K562 (cell line): ENCODE results near the gene RBM12. TPM values are rescaled to one million over a fixed set of nuclear protein-coding genes. Genes with fewer than 3 reads are reported as not detected.

ENCODE experiments used
- CBFA2T3 ChIP-seq: fragments of 450-650 bp; IDR thresholded peaks from 2 replicates; pipeline ENCODE4 v1.6.1; 2017
- CCNT2 ChIP-seq: IDR thresholded peaks from 2 replicates; pipeline ENCODE4 v1.6.1; 2011; ENCODE audit warnings: borderline replicate concordance, low read depth, mild to moderate bottlenecking, moderate library complexity, mixed read lengths, low read length; ENCODE audit not compliant: insufficient read length; ENCODE audit errors: extremely low read depth
- CEBPB ChIP-seq: fragments of 450-650 bp; IDR thresholded peaks from 2 replicates; pipeline ENCODE4 v1.6.1; 2016; ENCODE audit warnings: missing genetic modification characterization, missing compliant biosample characterization
- COPS2 ChIP-seq: fragments of 450-650 bp; conservative IDR thresholded peaks from 2 replicates; pipeline ENCODE4 v1.6.1; 2016; ENCODE audit warnings: mild to moderate bottlenecking, moderate library complexity
- CREB1 ChIP-seq, 2 experiments: sonication (generic) in 1 of 2; formaldehyde crosslinking in 1 of 2; IDR thresholded peaks; 2 replicates each; pipeline versions ENCODE4 v1.6.1 to v1.8.0; 2012 to 2022; ENCODE audit warnings: inconsistent platforms in 1 of 2, mild to moderate bottlenecking in 1 of 2, missing genetic modification reagents in 1 of 2, moderate library complexity in 1 of 2
- EHMT2 ChIP-seq: fragments of 450-650 bp; IDR thresholded peaks from 2 replicates; pipeline ENCODE4 v1.6.1; 2018; ENCODE audit warnings: antibody characterized with exemption
- HDAC1 ChIP-seq, 2 experiments: fragments of 450-650 bp; IDR thresholded peaks; 2 replicates each; pipeline ENCODE4 v1.6.1; 2016 to 2017; ENCODE audit warnings: inconsistent platforms in 1 of 2, mild to moderate bottlenecking in 1 of 2, moderate library complexity in 1 of 2
- HIVEP1 ChIP-seq: fragments of 250-450 bp; sonication (Bioruptor Pico); IDR thresholded peaks from 2 replicates; pipeline ENCODE4 v1.4.0; 2020; ENCODE audit warnings: mild to moderate bottlenecking
- HNRNPK ChIP-seq: fragments of 200-400 bp; formaldehyde crosslinking; IDR thresholded peaks from one replicate; pipeline ENCODE4 v1.6.1; 2018; ENCODE audit warnings: mild to moderate bottlenecking, low read depth, low read length; ENCODE audit not compliant: poor library complexity, severe bottlenecking
- KAT2B ChIP-seq: IDR thresholded peaks from one replicate; pipeline ENCODE4 v1.6.1; 2012; ENCODE audit warnings: low read depth, mild to moderate bottlenecking, control low read depth, inconsistent platforms, low read length, moderate library complexity
- KDM2B ChIP-seq: fragments of 250-450 bp; sonication (Bioruptor Pico); IDR thresholded peaks from 2 replicates; pipeline ENCODE4 v1.8.0; 2021; ENCODE audit warnings: mild to moderate bottlenecking, moderate library complexity
- KLF6 ChIP-seq: fragments of 250-450 bp; sonication (Bioruptor Pico); IDR thresholded peaks from 2 replicates; pipeline ENCODE4 v1.4.0; 2020; ENCODE audit warnings: mild to moderate bottlenecking, moderate library complexity, borderline replicate concordance
- MCM3 ChIP-seq: fragments of 450-650 bp; IDR thresholded peaks from 2 replicates; pipeline ENCODE4 v1.6.1; 2016
- MYBL2 ChIP-seq, 2 experiments: fragments of 450-650 bp in 1 of 2; sonication (generic) in 1 of 2; formaldehyde crosslinking in 1 of 2; IDR thresholded peaks; 2 replicates each; pipeline versions ENCODE4 v1.6.1 to v1.8.1; 2017 to 2022; ENCODE audit warnings: borderline replicate concordance in 1 of 2, inconsistent platforms in 1 of 2, low read depth in 1 of 2, mild to moderate bottlenecking in 1 of 2, missing genetic modification reagents in 1 of 2, moderate library complexity in 1 of 2
- POLR2G ChIP-seq: fragments of 200-400 bp; formaldehyde crosslinking; IDR thresholded peaks from 2 replicates; pipeline ENCODE4 v1.6.1; 2017; ENCODE audit warnings: low read depth, mild to moderate bottlenecking, antibody characterized with exemption, low read length, moderate library complexity
- PRMT5 ChIP-seq: sonication (generic); formaldehyde crosslinking; IDR thresholded peaks from 2 replicates; pipeline ENCODE4 v1.5.0; 2020; ENCODE audit warnings: missing genetic modification reagents
- PTBP1 ChIP-seq: fragments of 200-400 bp; formaldehyde crosslinking; IDR thresholded peaks from 2 replicates; pipeline ENCODE4 v1.6.1; 2017; ENCODE audit warnings: low read depth, low read length
- RBM22 ChIP-seq: fragments of 200-400 bp; formaldehyde crosslinking; IDR thresholded peaks from 2 replicates; pipeline ENCODE4 v1.6.1; 2018; ENCODE audit warnings: low read length, low read depth; ENCODE audit not compliant: poor library complexity, severe bottlenecking
- SRF ChIP-seq, 2 experiments: fragments of 250-450, 450-650 bp in 1 of 2; sonication (Bioruptor Pico) in 1 of 2; sonication (generic) in 1 of 2; formaldehyde crosslinking; IDR thresholded peaks; 2 replicates each; pipeline versions ENCODE4 v1.5.0 to v1.5.1; 2020 to 2022; ENCODE audit warnings: mild to moderate bottlenecking in 1 of 2, missing genetic modification reagents in 1 of 2
- ZKSCAN8 ChIP-seq: fragments of 200-800 bp; sonication (Bioruptor generic); IDR thresholded peaks from 2 replicates; pipeline ENCODE4 v1.6.1; 2016; ENCODE audit warnings: missing genetic modification characterization, missing compliant biosample characterization
- ZNF384 ChIP-seq: IDR thresholded peaks from 2 replicates; pipeline ENCODE4 v1.6.1; 2012; ENCODE audit warnings: low read depth, low read length, improper control_type of control experiment
- polyA plus RNA-seq, 8 experiments: library from polyadenylated mRNA; depleted of rRNA in 4 of 8; stranded (reverse) in 5 of 8; unstranded in 3 of 8; fragments of >200 nt; fragmentation: Nextera tagmentation in 2 of 8; fragmentation: Illumina TruSeq in 1 of 8; extraction: Ambion mirVana in 2 of 8; extraction: Trizol in 1 of 8; gene quantifications; 2 replicates each; pipeline versions ENCODE4 v1.2.1 to v1.2.3, GENCODE V29; 2011 to 2014; ENCODE audit warnings: inconsistent platforms in 1 of 8, missing spikeins in 1 of 8
- total RNA-seq, 7 experiments: library from RNA; depleted of rRNA in 6 of 7; stranded (reverse); fragments of >200 nt in 6 of 7; fragmentation: Illumina TruSeq in 2 of 7; extraction: Trizol in 2 of 7; gene quantifications; 2 replicates each; pipeline versions ENCODE4 v1.2.1 to v1.2.3, GENCODE V29; 2011 to 2021; ENCODE audit warnings: low replicate concordance in 1 of 7
- TF ChIP-seq, protein P1 (sequence below): IDR thresholded peaks from 2 replicates; pipeline ENCODE4 v1.6.1; 2016; ENCODE audit warnings: missing genetic modification characterization, missing compliant biosample characterization
- TF ChIP-seq, protein P2 (sequence below): sonication (generic); formaldehyde crosslinking; IDR thresholded peaks from 2 replicates; pipeline ENCODE4 v1.8.1; 2022; ENCODE audit warnings: missing genetic modification reagents
- TF ChIP-seq, protein P3 (sequence below): fragments of 450-650 bp; IDR thresholded peaks from 2 replicates; pipeline ENCODE4 v1.6.1; 2014; ENCODE audit warnings: low read depth, mild to moderate bottlenecking, moderate library complexity, borderline replicate concordance

The RBM12 gene
- total and polyA plus RNA-seq, 9 of the 15 experiments (the other 6 are each of a cell fraction or from before 2014, with no cell fraction given), result 5.0 to 162 (median 73.3) TPM

DNA sequence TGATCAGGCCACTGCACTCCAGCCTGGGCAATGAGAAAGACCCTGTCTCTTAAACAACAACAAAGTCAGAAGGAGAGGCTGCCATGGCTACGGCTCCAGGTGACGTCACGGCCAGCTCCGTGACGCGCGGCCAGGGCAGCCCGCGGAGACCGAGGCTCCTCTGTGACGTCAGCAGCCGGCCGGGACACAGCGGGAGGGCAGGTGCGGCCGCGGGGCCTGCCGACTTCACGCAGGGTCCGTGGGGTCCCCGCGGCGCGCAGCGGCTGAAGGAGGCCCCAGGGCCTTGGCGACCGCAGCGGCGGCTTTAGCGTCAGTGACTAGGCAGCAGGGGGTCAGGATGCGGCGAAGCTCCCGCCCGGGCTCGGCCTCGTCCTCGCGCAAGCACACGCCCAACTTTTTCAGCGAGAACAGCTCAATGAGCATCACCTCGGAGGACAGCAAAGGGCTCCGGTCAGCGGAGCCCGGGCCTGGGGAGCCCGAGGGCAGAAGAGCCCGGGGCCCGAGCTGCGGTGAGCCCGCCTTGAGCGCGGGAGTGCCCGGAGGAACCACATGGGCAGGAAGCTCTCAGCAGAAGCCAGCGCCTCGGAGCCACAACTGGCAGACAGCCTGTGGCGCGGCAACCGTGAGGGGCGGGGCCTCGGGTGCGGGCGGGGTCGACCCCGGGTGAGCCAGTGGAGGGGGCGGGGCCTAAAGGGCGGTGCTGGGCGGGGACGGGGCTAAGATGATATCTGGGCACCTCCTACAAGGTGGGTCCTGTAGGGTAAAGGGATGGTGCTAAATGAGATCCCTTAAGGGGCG is 48.8 kb downstream of the RBM12 start, which contains the start of gene SPAG4 (continued):
- TF ChIP-seq ZNF384 (0 out of 2 replicates have a peak, but pooled peaks have one; percentile 13), CCNT2 (peak; percentile 71), SRF (CRISPR knock-in tag; IDR thresholded peaks at IDR 0.05) (peak in 1 of 2 experiments; percentile 62; a peak in 1 of 4 replicates), CREB1 (IDR thresholded peaks at IDR 0.05) (peak; percentile 99), CREB1 (CRISPR knock-in tag; IDR thresholded peaks at IDR 0.05) (peak; percentile 99), MYBL2 (IDR thresholded peaks at IDR 0.05; ENCODE audit: low read depth) (no peak), MYBL2 (CRISPR knock-in tag; IDR thresholded peaks at IDR 0.05; ENCODE audit: borderline replicate concordance) (no peak), POLR2G (peak; percentile 90), ZKSCAN8 (0 out of 2 replicates have a peak, but pooled peaks have one; percentile 33), CBFA2T3 (no peak), KAT2B (no peak), COPS2 (no peak), PTBP1 (0 out of 2 replicates have a peak, but pooled peaks have one; percentile 62), MCM3 (no peak), CEBPB (tag) (no peak), KDM2B (CRISPR knock-in tag) (no peak), RBM22 (peak; percentile 24), HIVEP1 (CRISPR knock-in tag) (no peak), EHMT2 (no peak), HNRNPK (no peak), PRMT5 (CRISPR knock-in tag) (no peak), KLF6 (CRISPR knock-in tag) (peak; percentile 52; the same call in 1 of the 2 replicates), HDAC1 (IDR thresholded peaks at IDR 0.05) (peak in 1 of 2 experiments; percentile 73; a peak in 2 of 4 replicates)
- TF ChIP-seq, protein P1, sequence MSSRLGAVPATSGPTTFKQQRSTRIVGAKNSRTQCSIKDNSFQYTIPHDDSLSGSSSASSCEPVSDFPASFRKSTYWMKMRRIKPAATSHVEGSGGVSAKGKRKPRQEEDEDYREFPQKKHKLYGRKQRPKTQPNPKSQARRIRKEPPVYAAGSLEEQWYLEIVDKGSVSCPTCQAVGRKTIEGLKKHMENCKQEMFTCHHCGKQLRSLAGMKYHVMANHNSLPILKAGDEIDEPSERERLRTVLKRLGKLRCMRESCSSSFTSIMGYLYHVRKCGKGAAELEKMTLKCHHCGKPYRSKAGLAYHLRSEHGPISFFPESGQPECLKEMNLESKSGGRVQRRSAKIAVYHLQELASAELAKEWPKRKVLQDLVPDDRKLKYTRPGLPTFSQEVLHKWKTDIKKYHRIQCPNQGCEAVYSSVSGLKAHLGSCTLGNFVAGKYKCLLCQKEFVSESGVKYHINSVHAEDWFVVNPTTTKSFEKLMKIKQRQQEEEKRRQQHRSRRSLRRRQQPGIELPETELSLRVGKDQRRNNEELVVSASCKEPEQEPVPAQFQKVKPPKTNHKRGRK (tag), result no peak
- TF ChIP-seq, protein P2, sequence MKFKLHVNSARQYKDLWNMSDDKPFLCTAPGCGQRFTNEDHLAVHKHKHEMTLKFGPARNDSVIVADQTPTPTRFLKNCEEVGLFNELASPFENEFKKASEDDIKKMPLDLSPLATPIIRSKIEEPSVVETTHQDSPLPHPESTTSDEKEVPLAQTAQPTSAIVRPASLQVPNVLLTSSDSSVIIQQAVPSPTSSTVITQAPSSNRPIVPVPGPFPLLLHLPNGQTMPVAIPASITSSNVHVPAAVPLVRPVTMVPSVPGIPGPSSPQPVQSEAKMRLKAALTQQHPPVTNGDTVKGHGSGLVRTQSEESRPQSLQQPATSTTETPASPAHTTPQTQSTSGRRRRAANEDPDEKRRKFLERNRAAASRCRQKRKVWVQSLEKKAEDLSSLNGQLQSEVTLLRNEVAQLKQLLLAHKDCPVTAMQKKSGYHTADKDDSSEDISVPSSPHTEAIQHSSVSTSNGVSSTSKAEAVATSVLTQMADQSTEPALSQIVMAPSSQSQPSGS, result peak; percentile 86
- TF ChIP-seq, protein P3, sequence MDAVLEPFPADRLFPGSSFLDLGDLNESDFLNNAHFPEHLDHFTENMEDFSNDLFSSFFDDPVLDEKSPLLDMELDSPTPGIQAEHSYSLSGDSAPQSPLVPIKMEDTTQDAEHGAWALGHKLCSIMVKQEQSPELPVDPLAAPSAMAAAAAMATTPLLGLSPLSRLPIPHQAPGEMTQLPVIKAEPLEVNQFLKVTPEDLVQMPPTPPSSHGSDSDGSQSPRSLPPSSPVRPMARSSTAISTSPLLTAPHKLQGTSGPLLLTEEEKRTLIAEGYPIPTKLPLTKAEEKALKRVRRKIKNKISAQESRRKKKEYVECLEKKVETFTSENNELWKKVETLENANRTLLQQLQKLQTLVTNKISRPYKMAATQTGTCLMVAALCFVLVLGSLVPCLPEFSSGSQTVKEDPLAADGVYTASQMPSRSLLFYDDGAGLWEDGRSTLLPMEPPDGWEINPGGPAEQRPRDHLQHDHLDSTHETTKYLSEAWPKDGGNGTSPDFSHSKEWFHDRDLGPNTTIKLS, result peak; percentile 76; the same call in 1 of the 2 replicates
